GM21529 (cell line): ENCODE results near the gene BLOC1S3.

ENCODE experiments used
- ATAC-seq: cut with Tn5 transposase; IDR thresholded peaks from one replicate; pipeline ENCODE4 v1.9.1; 2021; ENCODE audit not compliant: unreplicated experiment

Gene BLOC1S3

DNA sequence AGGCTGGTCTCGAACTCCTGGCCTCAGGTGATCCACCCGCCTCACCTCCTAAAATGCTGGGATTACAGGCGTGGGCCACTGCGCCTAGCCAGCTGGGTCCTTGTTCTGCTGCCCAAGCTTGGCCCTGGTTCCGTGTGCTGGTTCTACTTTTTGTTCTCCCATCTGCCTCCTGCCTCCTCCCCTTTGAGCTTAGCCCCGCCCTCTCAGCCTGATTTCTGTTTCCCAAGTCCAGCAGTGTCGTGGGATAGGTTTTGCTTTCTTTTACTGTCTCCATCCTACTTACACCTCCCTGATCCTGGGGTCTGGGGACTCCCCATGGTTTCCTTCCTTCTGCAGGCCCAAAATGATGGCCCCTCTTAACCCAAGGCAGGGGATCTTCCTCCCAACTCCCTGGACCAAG lies 2.4 kb downstream of the BLOC1S3 start:
- no peak for ATAC-seq

DNA sequence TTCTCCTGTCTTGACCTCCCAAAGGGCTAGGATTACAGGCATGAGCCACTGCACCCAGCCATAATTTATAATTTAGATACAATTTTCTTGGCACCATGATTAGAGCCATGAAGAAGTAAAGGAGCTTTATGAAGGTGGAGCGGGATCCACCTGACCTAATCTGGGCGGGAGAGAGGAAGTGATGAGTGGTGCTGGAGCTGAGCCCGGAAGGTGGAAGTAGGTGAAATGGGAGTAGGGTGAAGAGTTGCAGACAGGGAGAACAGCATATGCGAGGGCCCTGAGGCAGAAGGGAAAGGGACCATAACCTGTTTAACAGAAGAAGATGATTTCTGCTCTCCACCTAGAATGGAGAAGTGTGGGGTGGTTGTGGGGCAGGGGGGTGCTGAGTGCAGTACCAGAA lies 4.2 kb downstream of the BLOC1S3 start:
- ATAC-seq: no peak

DNA sequence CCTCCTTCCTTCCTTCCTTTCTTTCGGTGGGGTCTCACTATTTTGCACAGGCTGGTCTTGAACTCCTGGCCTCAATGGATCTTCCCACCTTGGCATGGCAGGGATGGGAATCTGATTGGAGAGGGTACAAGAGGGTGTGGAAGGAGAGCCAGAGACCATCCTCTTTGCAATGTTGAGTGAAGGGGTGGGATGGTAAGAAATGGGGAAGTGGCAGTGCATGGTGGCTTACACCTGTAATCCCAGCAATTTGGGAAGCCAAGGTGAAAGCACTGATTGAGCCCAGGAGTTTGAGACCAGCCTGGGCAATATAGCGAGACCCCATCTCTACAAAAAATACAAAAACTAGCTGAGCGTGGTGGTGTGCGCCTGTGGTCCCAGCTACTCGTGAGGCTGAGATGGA lies 5.5 kb downstream of the BLOC1S3 start:
- ATAC-seq: no peak

DNA sequence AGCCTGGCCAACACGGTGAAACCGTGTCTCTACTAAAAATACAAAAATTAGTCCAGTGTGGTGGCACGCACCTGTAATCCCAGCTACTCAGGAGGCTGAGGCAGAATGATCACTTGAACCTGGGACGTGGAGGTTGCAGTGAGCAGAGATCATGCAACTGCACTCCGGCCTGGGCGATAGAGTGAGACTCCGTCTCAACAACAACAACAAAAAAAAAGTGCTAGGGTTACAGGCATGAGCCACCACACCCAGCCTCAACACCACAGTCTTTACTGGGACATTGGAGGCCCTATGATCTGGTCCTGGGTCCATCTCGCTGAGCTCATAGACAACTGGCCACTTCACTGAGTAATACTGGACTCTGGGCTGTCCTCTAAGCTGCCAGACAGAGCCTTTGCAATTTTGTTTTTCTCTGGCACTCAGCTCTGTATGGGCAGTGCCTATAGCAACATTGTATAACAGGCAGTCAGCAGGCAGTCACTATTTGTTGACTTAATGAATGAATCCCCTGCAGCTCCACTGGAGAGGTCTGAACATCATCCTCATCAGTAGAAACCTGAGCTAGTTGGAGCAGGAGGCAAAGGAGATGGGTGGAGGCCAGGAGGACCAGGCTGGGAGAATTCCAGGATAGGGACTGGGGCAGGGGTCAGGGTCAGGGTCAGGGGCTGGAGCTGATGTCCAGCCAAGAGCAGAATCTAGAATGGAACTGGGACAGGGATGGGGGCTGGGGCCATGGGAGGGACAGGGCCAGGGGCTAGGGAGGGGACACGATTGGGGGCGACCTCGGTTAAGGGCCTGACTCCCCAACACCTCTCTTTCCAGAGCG lies 8.1 kb downstream of the BLOC1S3 start:
- ATAC-seq: no peak

DNA sequence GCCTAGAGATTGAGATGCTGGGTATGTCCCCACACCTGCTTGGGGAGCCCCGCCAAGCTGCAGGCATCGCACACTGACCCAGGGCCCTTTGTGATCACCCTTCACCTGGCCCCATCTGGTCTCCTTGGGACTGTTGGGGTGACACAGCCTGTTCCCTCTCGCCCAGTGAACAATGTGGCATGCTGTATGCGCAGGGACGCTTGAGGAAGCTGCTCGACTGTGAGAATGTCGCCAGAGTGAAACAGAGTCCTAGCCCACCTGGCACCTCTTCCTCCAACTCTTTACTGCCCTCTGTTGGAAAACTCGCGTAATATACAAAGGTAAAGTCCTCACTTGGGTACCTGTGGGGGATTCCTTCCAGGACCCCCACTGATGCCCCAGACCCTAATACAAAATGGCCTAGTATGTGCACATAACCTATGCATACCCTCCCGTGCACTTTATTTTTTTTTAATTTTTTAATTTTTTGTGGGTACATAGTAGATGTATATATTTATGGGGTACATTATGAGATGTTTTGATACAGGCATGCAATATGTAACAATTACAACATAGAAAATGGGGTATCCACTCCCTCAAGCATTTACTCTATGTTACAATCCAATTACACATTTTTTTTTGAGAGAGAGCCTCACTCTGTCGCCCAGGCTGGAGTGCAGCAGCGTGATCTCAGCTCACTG lies 9.0 kb downstream of the BLOC1S3 start:
- ATAC-seq: no peak

DNA sequence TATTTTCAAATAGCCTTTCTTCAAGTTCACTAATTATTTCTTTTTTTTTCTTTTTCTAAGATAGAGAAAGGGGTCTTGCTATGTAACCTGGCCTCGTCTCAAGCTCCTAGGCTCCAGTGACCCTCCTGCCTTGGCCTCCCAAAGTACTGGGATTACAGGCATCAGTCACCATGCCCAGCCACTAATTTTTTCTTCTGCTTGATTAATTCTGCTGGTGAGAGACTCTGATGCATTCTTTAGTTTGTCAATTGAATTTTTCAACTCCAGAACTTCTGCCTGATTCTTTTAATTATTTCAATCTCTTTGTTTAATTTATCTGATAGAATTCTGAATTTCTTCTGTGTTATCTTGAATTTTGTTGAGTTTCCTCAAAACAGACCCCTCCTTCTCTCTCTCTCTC lies 11.4 kb downstream of the BLOC1S3 start:
- no peak for ATAC-seq

DNA sequence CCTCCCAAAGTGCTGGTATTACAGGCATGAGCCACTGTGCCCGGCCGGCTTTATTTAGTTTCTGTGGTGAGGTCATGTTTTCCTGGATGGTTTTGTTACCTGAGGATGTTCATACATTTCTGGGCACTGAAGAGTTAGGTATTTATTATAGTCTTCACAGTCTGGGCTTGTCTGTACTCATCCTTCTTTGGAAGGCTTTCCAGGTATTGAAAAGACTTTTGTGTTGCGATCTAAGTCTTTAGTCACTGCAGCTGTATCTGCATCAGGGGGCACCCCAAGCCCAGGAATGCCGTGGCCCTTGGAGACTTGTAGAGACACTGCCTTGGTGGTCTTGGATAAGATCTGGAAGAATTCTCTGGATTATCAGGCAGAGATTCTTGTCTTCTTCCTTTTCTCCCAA lies 12.8 kb downstream of the BLOC1S3 start:
- ATAC-seq: no peak

DNA sequence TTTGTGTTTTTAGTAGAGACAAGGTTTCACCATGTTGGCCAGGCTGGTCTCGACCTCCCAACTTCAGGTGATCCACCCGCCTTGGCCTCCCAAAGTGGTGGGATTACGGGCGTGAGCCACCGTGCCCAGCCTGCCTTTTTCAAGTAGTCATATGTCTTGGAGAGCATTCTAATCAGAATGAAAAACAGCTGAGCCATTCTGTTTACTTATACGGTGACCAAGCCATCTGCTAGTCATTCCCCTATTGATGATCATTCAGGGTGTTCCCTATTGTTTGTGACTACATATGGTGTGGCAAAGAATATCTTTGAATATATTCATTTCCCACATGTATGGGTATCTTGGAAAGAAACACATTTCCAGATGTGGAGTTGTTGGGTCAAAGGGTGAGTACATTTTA lies 17.2 kb downstream of the BLOC1S3 start:
- ATAC-seq: no peak

DNA sequence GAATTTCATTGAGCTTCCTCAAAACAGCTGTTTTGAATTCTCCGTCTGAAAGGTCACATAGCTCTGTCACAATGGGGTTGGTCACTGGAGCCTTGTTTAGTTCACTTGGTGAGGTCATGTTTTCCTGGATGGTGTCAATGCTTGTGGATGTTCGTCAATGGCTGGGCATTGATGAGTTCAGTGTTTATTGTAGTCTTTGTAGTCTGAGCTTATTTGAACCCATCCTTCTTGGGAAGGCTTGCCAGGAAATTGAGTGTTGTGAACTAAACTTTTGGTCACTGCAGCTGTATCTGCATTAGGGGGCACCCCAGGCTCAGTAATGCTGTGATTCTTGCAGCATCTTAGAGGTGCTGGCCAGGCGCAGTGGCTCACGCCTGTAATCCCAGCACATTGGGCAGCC lies 22.0 kb downstream of the BLOC1S3 start:
- no peak for ATAC-seq

DNA sequence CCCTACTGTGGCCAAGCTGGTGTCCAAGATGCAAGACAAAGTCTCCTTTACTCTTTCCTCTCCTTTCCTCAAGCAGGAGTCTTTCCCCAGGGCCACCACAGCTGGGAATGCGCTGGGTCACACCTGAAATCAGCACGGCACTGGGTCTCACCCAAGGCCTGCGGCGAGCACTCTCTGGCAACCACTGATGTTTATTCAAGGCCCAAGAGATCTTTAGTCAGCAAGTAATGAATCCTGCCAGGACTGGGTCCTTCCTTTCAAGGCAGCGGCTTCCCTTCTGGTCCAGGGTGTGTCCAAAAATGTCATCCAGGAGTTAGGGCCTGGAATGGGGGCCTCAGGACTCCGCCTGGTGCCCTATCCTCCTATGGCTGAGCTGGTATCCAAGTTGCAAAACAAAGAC lies 24.1 kb downstream of the BLOC1S3 start:
- ATAC-seq: no peak

DNA sequence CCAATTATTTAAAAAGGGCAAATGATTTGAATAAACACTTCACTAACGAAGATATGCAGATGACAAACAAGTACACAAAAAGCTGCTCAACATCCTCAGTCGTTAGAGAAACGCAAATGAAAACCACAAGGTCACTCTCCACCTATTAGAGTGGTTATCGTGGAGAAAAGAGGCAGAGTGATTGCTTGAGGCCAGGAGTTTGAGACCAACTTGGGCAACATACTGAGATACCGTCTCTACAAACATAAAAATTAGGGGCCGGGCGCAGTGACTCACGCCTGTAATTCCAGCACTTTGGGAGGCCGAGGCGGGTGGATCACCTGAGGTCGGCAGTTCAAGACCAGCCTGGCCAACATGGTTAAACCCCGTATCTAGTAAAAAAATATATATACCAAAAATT lies 27.2 kb downstream of the BLOC1S3 start:
- no peak for ATAC-seq

DNA sequence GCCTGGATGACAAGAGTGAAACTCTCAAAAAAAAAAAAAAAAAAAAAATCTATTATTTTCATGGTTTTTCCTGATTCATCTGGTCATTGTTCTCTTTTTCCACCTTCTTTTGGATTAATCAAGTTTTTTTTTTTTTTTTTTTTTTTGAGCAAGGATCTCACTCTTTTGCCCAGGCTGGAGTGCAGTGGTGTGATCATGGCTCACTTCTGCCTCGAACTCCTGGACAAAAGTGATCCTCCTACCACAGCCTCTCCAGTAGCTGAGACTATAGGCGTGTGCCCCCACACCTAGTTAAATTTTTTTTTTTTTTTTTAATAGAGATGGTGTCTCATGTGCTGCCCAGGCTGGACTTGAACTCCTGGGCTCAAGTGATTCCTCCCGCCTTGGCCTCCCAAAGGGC lies 27.7 kb downstream of the BLOC1S3 start:
- no peak for ATAC-seq

DNA sequence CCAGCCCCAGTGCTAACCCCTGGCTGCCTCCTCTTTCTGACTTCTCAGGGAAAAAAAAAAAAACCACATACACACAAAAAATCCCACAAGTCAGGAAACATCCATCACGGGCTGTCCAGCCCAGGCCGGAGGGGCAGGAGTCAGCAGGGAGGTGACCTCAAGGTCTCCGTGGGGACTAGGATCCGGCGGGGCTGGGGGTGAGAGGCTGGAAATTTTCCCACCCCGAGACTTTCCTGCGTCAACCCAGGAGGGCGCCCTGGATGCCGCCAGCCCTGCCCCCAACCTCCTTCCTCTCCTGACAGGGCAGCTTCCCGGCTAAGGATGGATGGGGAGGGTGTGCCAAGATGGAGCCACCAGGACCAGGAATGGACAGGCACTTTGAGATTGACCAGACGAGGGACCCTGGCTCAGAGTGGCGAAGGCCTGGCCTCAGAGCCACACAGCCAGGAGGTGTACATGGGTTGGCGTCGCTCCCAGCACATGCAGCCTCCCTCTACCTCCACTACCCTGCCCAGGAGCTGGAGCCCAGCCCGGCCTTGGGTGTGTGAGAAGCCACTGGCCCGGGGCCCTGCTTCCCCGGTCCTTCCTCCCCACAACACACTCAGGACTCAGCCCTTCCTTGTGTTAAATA lies 33.3 kb downstream of the BLOC1S3 start:
- ATAC-seq: no peak

DNA sequence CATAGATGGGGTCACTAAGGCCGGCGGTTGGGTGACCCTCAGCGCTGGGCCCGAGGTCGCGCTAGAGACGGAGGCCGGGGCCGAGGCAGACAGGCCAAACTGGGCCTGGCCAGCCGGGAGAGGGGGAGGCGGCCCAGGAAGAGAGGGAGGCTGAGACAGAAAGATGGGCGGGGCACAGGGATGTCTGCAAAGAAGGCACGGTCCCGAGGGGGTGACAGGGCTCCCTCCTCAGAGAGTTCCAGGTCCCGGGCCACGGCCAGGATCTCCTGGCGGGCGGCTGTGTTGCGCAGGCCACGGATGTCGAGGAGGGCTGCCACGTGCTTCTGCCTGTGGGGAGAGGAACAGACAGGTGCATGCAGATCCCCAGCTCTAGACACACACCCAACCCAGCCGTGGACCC lies 34.4 kb downstream of the BLOC1S3 start:
- no peak for ATAC-seq

DNA sequence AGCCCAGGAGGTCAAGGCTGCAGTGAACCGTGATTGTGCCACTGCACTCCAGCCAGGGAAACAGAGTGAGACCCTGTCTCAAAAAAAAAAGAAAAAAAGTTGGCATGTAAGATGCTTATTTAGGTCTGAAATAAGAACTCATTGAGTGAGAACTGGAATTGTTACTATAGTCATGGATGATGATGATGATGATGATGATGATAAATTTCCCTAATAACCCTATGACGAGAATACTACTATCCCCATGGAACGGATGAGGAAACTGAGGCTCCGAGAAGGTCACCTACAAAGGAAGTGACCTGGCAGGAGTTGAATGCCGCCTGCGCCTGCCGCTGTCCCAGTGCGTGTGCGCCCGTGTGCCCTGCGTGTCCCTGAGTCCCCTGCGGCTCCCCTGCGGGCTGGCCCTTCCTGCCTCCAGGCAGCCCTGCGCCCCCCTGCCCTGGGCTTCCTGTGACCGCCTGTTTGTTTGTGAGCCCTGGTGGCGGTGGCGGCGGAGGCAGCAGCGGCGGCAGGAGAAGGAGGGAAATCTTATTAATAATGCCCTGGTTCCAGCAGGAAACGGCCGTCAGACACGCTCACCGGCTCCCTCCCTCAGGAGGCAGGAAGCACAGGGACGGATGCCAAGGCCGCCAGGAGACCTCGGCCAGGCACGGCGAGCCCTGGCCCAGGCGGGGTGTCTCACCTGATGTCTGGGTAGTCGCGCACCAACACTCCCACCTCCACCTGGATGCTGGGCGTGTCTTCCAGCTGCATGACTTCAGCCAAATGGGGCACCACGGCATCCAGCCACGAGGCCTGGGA lies 37.0 kb downstream of the BLOC1S3 start:
- no peak for ATAC-seq

DNA sequence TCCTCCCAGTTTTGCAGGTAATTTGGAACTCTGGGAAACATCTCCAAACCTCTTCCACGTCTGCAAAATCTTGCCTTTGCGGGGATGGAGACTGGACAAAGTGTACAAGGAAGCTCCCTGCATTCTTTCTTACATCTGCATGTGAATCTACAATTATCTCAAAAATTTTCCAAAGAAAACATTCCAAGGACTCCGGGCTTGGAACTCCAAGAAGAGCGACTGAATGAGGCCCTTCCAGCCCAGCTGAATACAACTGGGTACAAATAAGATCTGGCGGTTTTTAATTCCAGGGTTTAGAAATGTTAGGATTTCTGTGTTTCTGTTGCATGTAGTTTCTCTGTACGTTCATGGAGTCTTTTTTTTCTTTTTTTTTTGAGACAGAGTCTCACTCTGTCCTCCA lies 38.1 kb downstream of the BLOC1S3 start:
- no peak for ATAC-seq

DNA sequence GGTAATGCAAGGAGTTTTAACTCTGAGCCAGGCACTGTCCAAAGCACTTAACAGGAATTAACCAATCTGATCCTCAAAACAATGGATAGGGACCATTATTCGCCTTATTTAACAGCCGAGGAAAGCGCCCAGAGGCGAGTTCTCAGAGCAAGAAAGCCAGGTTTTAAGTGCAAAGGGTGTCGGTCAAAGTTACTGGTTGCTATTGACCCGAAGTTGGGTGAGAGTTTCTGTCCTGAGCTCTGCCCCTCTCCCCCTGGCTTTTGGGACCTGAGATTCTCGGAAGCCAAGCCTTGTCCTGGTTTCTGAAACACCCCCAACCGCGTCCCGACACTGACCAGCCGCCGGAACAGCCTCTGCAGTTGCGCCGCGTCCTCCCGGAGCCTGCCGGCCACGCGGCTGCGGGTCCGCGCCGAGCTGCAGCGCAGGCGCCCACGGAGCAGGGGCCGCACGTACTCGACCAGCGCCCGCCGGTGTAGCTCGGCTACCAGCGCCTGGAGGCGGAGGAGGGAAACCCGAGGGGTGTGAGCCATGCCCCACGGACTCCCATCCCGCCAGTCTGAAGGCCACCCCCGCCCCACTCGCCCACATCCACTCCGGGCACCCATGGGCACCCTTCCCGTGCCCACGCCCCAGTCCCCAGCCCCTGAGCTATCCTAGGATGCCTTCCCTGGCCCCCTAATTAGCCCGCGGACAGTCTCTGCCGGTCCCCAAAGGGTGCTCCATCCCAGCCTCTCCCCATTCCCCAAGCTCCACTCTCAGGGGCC lies 38.8 kb downstream of the BLOC1S3 start:
- ATAC-seq: no peak

DNA sequence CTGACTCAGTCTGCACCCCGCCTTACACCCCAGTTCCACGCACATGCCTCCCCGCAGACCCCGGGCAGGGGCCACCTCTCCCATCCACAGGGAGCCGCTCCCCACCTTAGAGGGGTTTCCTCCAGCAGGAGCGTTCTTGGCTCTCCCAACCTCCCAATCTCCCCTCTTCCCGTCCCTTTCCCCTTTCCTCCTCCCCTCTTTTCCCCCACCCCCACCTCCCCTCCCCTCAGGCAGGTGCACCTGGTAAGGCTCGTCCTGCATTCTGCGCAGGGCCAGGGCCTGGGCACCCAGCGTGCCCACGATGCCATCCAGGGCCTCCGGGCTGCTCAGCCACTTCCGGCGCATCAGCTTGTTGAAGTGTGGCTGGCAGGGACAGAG lies 39.4 kb downstream of the BLOC1S3 start:
- no peak for ATAC-seq

DNA sequence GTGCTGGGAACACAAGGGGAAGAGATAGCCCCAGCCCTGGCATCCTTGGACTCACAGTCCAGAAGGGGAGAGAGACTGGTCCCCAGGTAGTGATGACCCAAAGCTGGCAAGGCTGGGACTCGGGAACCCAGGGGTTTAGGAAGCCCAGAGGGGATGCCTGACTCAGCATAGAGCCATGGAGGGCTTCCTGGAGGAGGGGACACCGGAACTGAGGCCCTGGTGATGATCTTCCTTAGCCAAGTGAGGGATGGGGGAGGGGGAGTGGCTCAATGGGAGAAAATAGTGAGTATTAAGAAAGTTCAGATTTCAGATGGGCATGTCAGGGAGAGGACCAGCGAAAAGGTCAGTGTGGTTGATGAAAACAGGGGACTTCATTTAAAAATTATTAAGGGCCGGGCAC lies 39.8 kb downstream of the BLOC1S3 start:
- ATAC-seq: no peak

DNA sequence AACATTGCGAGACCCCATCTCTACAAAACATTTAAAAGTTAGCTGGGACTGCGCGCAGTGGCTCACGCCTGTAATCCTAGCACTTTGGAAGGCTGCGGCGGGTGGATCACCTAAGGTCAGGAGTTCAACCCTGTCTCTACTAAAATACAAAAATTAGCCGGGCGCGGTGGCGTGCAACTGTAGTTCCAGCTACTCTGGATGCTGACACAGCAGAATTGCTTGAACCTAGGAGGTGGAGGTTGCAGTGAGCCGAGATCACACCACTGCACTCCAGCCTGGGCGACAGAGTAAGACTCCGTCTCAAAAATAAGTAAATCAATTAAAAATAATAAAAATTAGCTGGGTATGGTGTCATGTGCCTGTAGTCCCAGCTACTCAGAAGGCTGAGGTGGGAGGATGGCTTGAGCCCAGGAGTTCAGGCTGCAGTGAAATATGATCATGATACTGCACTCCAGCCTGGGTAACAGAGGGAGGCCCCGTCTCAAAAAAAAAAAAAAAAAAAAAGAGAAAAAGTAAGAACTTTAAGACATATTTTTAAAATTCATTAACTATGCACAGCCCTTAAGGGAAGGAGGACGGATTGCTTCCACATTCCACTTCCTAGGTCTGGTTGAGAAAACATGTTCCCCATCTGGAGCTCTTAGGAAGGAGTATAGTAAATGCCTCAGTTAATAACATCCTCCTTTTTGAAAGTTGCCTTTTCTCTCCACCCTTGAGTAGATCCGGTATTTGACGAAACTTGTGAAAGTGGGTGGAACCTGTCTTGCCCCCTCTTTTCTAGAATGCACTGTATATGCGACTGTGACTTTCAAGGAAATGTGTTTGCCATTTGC lies 40.5 kb downstream of the BLOC1S3 start:
- ATAC-seq: no peak
